NCI-H1436 (cell line): Measurements from ENCODE around the gene ART3.
A peak's percentile ranks its signal among the peaks of the same experiment; 100 is the strongest.
"Not testable (repeated sequence)": the region's sequence is repeated elsewhere in the genome, so short reads cannot be mapped to it uniquely, and the experiment has no call there.

Experiments
- DNase-seq: peaks from one replicate; lab custom pipeline; 2025; lab: John Stamatoyannopoulos, UW

ART3 gene, protein sequence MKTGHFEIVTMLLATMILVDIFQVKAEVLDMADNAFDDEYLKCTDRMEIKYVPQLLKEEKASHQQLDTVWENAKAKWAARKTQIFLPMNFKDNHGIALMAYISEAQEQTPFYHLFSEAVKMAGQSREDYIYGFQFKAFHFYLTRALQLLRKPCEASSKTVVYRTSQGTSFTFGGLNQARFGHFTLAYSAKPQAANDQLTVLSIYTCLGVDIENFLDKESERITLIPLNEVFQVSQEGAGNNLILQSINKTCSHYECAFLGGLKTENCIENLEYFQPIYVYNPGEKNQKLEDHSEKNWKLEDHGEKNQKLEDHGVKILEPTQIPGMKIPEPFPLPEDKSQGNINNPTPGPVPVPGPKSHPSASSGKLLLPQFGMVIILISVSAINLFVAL

DNA sequence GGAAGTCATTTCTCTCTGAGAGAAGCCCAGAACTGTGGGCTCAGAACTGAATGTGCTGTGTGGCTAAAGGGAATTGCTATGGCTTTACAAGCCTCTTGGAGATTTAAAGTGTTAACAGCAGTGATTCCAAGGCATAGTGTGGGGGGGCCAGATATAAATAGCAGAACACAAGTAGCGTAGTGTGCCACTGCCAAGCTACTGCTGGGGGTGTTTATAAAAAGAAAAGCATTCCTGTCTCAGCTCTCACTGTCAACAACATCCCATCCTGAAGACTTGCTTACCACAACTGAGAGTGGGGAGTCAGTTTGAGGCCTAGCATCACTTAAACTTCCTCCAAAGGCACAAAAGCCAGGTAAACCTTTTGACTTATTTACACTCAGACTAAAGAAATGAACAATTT lies at the start of gene ART3:
Gene ART3 (plus strand): TSS at position 242 of the 400 bp plus-strand sequence. CDS start 1,181 bp downstream, outside the sequence.
- no peak for DNase-seq

DNA sequence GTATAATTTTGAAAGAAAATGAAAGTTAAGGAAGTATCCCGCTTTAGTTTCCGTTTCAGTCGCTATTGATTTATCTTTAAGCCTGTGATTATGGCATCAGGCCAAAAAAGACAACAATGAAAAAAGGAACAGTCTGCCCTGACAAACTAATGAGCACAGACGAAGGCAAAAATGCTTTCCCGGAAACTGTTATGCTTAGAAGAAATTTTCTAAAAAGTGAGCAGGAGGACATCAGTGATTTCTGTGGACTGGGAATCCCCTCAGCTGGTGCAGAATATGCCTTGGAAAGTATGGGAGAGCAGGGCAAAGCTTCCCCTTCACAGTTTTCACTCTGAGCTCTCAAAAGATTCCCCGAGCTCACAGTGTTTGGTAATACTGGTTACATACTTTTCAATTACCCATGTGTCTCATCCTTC lies 46.2 kb upstream of the ART3 start:
- no peak for DNase-seq

DNA sequence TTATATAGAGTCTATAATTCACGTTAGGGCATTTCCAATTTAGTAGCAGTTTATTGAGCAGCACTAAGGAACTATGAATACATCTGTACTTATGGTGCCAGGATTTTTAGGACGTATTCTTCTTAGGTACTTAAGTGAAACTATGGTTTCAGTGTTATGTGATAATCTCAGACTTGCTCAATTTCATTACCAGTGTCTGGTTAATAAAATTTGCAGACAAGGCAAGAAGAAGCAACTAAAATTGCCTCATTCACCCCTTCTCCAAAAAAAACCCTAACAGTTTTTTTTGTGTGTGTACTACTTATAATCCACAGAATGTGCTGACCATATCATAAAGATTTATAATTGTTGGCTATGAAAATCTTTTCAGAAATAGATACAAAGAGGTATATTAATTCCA lies 45.2 kb upstream of the ART3 start:
- no peak for DNase-seq

DNA sequence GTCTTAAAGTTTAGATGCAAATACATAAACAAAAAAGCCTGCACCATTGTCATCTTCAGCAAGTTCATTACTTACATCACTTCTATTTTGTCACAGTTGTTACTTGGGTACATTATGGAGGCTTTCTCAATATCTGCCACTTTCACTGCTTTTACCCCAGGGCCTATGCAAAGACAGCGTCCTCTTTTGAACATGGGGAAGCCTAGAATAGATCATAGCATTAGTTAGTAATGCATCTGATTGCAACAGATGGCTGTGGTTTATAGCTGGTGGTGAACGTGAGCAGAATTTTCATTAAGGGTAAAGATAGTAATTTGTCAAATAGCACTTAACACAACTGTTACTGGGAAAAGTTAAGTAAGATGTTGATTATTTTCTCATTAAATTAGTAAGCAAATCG lies 39.4 kb upstream of the ART3 start:
- DNase-seq = no peak

DNA sequence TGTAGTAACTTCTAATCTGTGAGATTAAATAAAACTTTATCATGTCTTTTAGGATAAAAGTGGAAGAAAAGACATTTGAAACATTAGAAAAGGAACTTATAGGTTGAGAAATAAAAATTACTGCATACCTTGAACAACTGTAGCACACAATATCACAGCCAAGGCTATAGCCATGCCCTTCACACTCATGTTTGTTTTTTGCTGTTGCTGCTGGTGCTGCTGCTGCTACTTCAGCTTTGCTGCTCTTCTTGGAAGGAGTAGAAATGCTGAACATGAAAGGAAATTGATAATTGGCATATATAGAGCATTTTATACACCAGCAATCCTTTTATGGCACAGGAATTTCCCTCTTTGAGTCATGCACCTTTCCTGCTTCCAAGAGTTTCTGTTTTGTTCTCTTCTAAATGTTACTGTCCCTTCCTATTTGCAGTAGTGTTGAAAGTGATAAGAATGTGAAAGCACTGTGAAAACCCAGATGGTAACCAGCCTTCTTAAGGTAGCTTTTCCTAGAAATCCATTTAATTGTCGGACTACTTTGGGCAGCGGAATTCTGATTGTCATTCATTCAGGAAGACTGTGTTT lies 38.6 kb upstream of the ART3 start, which contains the start of gene CXCL11:
Gene CXCL11 (minus strand): TSS at position 272 of the 582 bp plus-strand sequence. CDS start 83 bp downstream, at position 189.
- DNase-seq = no peak

DNA sequence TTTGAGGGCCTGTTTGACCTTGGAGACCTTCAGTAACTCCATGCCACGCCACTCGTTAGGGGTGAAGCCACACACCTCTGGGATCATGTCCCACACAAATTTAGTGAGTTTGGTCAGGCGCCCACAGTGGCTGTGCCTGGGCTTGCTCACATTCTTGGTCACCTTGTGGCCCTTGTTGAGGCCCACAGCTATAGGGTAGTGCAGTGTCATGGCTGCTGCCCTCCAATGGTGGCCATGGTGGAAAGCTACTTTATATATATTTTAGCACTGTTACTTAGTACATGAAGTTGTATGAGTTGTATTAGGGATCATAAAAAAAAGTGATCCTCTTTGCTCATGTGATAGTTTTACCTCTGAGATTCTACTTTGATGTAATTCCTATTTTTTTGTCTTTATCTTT lies 37.7 kb upstream of the ART3 start:
- no peak for DNase-seq

DNA sequence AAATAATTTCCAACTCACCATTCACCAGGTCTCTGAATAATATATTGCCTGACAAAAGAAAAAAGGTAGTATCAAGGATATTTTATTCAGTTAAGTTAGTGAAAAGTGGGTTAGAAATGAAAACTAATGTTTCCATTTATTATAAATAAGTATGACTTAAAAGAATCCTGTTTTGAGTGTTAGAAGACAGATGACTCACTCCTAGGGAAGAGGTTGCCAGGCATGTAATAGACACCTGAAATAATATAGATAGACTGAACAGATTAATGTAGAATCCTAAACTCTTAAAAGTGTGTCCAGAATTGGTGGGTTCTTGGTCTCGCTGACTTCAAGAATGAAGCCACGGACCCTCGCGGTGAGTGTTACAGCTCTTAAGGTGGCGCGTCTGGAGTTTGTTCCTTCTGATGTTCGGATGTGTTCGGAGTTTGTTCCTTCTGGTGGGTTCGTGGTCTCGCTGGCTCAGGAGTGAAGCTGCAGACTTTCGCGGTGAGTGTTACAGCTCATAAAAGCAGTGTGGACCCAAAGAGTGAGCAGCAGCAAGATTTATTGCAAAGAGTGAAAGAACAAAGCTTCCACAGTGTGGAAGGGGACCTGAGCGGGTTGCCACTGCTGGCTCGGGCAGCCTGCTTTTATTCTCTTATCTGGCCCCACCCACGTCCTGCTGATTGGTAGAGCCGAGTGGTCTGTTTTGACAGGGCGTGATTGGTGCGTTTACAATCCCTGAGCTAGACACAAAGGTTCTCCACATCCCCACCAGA lies 32.1 kb upstream of the ART3 start:
- DNase-seq = not testable (repeated sequence)

DNA sequence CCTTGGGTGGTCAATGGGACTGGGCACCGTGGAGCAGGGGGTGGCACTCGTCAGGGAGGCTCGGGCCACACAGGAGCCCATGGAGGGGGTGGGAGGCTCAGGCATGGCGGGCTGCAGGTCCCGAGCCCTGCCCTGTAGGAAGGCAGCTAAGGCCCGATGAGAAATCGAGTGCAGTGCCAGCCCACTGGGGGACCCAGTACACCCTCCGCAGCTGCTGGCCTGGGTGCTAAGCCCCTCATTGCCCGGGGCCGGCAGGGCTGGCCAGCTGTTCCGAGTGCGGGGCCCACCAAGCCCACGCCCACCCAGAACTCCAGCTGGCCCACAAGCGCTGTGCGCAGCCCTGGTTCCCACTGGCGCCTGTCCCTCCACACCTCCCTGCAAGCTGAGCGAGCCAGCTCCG lies 31.2 kb upstream of the ART3 start:
- DNase-seq = not testable (repeated sequence)

DNA sequence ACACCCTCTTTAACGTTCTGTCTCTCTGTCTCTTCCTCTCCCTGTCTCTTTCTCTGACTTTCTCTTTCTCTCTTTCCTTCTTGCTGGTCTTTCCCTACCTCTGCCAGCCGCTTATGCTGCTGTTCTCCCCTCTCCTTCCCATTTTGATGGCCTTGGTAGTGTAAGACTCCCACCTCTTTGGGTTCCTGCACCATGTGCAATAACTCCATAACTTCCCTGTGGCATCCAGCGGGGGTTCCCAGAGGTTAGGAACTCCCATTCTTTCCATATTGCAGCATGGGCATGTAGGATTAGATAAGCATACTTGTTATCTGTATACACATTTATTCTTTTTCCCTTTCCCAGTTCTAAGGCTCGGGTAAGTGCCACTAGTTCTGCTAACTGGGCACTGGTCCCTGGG lies 29.8 kb upstream of the ART3 start:
- DNase-seq = not testable (repeated sequence)

DNA sequence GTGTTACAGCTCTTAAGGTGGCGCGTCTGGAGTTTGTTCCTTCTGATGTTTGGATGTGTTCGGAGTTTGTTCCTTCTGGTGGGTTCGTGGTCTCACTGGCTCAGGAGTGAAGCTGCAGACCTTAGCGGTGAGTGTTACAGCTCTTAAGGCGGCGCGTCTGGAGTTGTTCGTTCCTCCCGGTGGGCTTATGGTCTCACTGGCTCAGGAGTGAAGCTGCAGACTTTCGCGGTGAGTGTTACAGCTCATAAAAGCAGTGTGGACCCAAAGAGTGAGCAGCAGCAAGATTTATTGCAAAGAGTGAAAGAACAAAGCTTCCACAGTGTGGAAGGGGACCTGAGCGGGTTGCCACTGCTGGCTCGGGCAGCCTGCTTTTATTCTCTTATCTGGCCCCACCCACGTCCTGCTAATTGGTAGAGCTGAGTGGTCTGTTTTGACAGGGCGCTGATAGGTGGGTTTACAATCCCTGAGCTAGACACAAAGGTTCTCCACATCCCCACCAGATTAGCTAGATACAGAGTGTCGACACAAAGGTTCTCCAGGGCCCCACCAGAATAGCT lies 24.6 kb upstream of the ART3 start:
- DNase-seq = not testable (repeated sequence)

DNA sequence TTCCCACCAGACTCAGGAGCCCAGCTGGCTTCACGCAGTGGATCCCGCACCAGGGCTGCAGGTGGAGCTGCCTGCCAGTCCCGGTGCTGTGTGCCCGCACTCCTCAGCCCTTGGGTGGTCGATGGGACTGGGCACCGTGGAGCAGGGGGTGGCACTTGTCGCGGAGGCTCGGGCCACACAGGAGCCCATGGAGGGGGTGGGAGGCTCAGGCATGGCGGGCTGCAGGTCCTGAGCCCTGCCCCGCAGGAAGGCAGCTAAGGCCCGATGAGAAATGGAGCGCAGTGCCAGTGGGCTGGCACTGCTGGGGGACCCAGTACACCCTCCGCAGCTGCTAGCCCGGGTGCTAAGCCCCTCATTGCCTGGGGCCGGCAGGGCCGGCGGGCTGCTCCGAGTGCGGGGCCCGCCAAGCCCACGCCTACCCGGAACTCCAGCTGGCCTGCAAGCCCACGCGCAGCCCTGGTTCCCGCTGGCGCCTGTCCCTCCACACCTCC lies 23.9 kb upstream of the ART3 start:
- not testable (repeated sequence) for DNase-seq

DNA sequence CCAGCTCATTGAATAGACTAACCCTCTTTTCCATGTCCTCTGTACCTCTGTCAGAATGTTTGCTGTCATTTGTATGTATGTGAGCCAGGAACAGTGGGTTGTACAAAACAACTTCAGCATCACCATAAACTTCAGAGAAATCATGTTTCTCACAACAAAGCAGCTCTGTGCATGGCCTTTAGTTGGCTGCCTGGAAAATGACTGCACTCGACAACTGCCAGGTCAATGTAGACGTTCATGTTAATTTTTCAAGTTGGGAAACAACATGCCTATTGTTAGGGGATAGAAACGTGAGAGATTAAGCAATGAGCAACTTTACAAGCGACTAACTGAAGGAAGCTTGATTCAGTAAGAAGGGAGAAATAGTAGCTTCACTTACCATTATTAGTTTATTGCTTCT lies 20.8 kb upstream of the ART3 start:
- no peak for DNase-seq

DNA sequence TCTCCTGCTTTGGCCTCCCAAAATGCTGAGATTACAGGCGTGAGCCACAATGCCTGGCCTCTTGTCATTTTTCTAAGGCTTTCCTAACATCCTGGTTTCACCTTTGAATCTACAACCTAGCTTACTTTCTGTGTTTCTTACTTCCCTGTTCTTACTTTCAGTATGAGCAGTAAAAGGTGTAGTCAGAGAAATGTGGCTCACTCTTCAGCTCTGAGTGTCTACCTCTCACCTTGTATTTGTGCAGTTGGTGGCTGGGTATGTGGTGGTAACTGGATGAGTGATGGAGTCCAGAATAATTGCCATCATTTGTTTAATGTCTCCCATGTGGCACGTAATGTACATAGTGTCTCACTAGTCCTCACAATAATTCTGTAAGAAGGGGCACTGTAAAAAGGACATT lies 19.5 kb upstream of the ART3 start:
- no peak for DNase-seq

DNA sequence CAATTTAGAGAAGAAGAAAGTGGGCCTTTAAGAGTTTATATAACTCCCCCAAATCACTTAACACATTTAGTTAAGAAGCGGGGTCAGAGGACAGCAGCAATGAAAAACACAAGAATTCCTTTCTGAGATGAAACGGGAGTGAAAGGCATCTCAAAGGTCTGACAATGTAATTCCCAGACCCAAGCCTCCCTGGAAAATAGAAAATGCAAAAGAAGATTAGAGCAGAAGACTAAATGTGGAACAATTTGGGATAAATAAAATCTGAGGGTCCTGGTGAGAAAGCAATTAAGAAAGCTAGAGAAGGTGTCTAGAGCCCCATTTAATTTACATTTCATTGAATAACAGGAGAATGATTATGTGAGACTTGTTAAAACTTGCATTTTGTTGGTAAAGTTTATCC lies 19.1 kb upstream of the ART3 start:
- DNase-seq = no peak

DNA sequence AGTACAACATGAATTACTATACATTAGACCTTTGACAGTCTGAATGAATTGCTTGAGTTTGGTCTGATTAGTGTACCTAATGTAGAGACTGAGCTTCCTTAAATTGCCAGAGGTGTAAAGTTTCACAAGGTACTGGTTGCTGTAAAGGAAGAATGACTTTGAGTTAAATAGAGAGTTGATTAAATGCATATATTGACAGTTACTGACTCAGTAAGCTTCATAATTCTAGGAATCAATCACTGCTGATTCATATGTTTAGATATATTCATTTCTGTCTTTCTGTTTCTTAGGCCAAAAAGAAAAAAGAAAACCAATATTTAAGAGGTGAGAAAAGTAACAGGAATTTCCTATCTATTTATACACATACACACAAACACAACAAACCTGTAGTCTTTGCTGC lies 16.2 kb upstream of the ART3 start:
- no peak for DNase-seq

DNA sequence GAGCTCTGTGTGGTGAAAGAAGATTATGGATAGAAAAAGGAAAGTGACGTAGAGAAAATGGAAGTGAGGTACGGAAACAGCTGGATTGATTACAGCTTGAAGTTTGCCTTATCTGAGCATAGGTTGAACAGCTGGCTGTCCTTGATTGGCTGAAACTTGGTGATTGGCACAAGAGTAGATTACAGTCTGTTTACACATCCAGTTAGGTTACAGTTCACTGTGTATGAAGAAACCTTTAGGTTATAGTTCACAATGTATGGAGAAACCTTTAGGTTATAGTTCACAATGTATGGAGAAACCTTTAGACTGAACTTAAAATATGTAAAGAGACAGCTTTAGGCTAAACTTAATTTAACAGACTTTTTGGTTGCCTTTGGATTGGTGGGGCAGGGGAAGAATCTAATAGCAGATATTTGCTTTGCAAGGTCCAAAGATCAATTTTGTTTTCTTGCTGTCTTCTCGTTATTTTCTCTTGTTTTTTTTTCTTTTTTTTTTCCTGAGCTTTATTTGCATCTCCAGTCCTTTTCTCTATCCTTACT lies 15.6 kb upstream of the ART3 start:
- DNase-seq = no peak

DNA sequence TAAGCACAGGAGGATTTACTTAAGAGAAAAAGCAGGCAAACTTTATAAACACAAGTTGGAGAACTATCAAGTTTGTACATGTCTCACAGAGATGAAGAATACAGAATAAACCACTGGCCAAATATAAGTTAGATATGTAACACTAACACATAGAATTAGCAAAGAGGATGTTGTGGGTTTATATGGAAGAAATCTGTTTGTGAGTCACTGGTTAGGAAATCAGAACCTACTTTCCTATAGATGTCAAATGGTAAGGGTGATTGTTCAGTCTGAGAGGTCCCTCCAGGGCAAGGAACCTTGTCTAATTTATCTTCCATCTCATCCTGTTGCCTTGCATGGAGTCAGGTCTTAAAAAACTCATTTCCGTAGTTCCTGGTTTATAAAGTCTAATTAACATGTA lies 14.8 kb upstream of the ART3 start:
- DNase-seq = no peak

DNA sequence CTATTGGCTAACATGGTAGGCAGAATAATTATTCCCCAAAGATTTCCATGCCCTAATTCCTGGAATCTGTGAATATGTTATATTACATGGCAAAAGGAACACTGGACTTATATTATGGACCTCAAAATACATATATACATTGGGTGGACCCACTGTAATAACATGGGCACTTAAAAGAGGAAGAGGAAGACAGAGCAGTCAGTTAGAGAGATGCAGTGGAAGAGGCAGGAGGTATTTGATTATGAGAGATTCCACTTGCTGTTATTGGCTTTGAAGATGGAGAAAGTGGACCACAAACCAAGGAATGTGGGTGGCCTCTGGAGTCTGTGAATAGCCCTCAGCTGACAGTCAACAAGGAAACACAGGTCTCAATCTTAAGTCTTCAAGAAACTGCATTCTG lies 14.0 kb upstream of the ART3 start:
- no peak for DNase-seq

DNA sequence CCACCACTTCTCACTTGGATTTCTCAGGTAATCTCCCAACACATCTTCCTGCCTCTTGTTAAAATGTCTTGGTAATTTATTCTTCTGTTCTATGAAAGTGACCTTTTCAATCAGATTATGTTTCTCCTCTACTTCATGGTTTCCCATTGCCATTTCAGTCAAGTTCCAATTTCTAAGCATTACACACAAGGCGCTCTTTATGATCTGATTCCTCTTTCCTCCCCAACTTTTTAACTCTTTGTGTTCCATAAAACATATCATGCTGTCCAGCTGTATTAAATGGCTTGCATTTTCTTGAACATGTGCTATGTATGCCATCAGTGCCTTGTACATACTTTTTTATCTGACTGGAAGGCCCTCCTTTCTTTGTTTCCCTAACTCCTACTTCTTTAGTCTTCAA lies 13.1 kb upstream of the ART3 start:
- DNase-seq = no peak

DNA sequence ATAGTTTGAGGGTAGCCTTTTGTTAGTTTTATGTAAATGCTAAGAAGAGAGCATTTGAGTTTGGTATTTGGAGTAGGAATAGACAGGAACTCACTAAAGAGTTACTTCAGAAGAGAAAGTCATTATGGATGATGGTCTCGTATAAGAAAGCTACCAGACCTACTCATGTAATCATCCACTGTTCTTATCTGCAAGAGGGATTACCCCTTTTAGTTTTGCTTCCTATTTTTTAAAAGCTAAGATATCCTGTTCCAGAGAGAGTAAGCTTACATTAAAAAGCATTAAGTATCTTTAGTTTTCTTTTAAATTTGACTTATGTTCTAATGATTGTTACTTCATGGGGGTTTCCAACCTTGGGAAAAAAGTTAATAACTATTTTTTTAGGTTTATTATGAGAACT lies 12.5 kb upstream of the ART3 start:
- DNase-seq = no peak

DNA sequence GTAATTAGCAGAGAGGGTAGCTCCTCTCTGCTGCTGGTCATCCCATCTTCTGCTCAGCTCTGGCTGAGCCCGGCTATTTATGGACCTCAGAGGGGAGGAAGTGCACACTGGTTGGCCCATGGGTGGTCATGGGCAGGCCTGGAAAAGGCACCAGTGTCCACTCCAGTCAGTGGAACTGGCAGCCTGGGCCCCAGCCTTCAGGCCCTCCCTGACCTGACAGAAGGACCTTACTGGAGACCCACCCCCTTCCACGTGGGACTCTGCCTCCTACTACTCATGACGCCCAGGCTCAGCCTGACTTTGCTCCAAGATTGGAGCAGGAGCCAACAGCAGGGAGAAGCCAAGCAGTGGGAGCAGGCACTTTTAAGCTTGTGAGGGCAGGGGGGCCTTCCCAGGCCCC lies 8.0 kb upstream of the ART3 start:
- DNase-seq = no peak

DNA sequence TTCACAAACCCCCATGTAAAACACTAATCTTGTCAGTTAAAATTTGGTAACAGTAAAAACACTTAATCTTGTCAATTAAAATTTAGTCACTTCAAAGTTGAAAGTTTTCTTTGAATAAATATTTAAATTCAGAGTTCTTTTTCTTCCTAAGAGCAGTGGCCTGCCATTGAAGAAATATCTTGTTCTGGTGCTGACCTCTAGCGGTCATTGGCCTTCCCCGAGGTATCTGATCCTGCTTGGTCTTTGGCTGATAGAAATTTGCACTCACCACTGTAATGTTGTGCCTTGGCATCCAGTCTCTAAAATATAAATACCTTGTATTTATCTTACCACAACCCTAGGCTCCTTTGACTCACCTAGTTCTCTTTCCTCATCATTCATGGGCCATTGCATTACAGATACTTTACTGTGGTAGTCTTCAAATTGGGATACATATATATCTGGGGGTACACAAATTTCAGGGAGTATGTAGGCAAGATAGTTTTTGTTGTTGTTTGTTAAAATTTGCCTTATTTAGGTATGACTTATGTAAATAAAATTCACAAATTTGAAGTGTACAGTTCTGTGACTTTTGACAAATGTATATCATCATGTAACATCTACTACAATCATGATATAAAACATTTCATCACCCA lies 6.7 kb upstream of the ART3 start:
- peak; percentile 28 for DNase-seq
